ENCODE measurements around the gene DUSP18. TPM values are rescaled to one million over a fixed set of nuclear protein-coding genes. Genes with fewer than 3 reads are reported as not detected.
A peak's percentile ranks its signal among the peaks of the same experiment; 100 is the strongest.
"Not testable (repeated sequence)": the region's sequence is repeated elsewhere in the genome, so short reads cannot be mapped to it uniquely, and the experiment has no call there.

Gene DUSP18
- polyA plus RNA-seq, 3 donors: 13.2 to 34.5 (median 18.9) TPM

DNA sequence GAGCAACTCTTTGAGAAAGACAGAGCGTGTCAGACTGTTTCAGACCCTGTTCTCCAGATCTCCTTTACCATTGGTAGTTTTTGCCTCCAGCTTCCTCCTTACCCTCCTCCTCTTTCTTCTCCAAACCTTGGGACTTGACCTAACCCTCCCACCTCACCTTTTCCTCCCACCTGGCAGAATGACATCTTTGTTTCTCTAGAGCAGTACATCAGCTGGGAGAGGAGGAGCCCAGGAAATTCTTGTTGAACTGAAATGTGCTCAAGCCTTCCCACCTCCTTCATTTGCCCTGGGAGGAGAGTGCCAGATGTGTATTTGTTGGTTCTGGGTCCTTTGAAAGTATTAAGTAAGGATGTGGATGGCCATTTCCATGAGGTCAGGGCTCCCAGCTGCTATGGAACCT is 44.4 kb upstream of the DUSP18 start:
- H3K9me3 ChIP-seq (replicated peaks in 1 of 2; ENCODE audit: control insufficient read depth in 1 of 2, insufficient read depth in 1 of 2, low read length in 2 of 2): no peaks in the 10 kb centered on the region
- intact Hi-C loops (cut with micrococcal nuclease): no loop called here

DNA sequence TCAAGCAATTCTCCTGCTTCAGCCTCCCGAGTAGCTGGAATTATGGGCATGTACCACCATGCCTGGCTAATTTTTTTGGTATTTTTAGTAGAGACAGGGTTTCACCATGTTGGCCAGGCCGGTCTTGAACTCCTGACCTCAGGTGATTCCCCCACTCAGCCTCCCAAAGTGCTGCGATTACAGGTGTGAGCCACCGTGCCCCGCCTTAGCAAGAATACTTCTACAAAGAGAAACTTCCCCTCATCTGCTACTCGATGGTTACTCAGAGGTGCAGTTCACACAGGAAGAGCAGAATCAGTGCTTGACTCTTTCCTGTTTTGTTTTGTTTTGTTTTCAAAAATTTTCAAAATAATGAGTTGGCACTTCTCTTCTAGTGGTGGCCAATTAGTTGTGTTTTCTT is 42.3 kb upstream of the DUSP18 start:
- H3K27me3 Mint-ChIP-seq (ENCODE audit: low read depth in 3 of 3); H3K36me3 Mint-ChIP-seq; H3K4me3 ChIP-seq (replicated peaks in 1 of 3; ENCODE audit: low read depth in 2 of 3, low read length in 3 of 3); H3K9me3 ChIP-seq (replicated peaks in 1 of 2; ENCODE audit: control insufficient read depth in 1 of 2, insufficient read depth in 1 of 2, low read length in 2 of 2); intact Hi-C loops (cut with micrococcal nuclease); H3K9ac ChIP-seq (ENCODE audit: insufficient read depth, low read length, poor library complexity, severe bottlenecking); H3K79me2 ChIP-seq (ENCODE audit: insufficient read depth, low read length); H3K4me1 ChIP-seq (ENCODE audit: control insufficient read depth in 1 of 2, insufficient read depth in 2 of 2, low read length in 2 of 2); H3K4me3 Mint-ChIP-seq; H3K27me3 ChIP-seq (ENCODE audit: control insufficient read depth in 2 of 2, insufficient read depth in 2 of 2, low read length in 2 of 2); H4K20me1 ChIP-seq (ENCODE audit: insufficient read depth, low read length); H3K4me1 Mint-ChIP-seq; H3K9me3 Mint-ChIP-seq; H2AFZ ChIP-seq (ENCODE audit: insufficient read depth, low read depth, low read length, poor library complexity, severe bottlenecking); H3K27ac ChIP-seq (ENCODE audit: low read depth in 1 of 2, low read length in 2 of 2); H3K27ac Mint-ChIP-seq; H3K36me3 ChIP-seq (replicated peaks in 1 of 2; ENCODE audit: control insufficient read depth in 1 of 2, insufficient read depth in 2 of 2, low read length in 2 of 2); H3K4me2 ChIP-seq (replicated peaks; ENCODE audit: extremely low read depth, low read length, poor library complexity, severe bottlenecking): not testable (repeated sequence)
- WGBS (ENCODE audit: insufficient coverage): 100% methylated on average over 1 of the region's 6 CpGs
- DNase-seq: peak in 1 of 3 donors; percentile 45

More for the DNA sequence above, 44.4 kb upstream of the DUSP18 start:
- H3K4me3 ChIP-seq (replicated peaks in 1 of 3; ENCODE audit: low read depth in 2 of 3, low read length in 3 of 3): no peak overlapping the region
- Mint-ChIP-seq H3K4me1 (no peaks in the 10 kb centered on the region), H3K27me3 (ENCODE audit: low read depth in 3 of 3) (peaks cover 2 to 9% (median 4%) of the 10 kb centered on the region in 3 donors), H3K9me3 (no peaks in the 10 kb centered on the region), H3K36me3 (no peaks in the 10 kb centered on the region), H3K27ac (no peak overlapping the region), H3K4me3 (no peak overlapping the region)
- no peak overlapping the region for H3K27ac ChIP-seq (ENCODE audit: low read depth in 1 of 2, low read length in 2 of 2)
- TF ChIP-seq, protein P1, sequence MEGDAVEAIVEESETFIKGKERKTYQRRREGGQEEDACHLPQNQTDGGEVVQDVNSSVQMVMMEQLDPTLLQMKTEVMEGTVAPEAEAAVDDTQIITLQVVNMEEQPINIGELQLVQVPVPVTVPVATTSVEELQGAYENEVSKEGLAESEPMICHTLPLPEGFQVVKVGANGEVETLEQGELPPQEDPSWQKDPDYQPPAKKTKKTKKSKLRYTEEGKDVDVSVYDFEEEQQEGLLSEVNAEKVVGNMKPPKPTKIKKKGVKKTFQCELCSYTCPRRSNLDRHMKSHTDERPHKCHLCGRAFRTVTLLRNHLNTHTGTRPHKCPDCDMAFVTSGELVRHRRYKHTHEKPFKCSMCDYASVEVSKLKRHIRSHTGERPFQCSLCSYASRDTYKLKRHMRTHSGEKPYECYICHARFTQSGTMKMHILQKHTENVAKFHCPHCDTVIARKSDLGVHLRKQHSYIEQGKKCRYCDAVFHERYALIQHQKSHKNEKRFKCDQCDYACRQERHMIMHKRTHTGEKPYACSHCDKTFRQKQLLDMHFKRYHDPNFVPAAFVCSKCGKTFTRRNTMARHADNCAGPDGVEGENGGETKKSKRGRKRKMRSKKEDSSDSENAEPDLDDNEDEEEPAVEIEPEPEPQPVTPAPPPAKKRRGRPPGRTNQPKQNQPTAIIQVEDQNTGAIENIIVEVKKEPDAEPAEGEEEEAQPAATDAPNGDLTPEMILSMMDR (IDR thresholded peaks at IDR 0.05): no peak
- no peak overlapping the region for H3K4me2 ChIP-seq (replicated peaks; ENCODE audit: extremely low read depth, low read length, poor library complexity, severe bottlenecking)
- H3K4me1 ChIP-seq (ENCODE audit: control insufficient read depth in 1 of 2, insufficient read depth in 2 of 2, low read length in 2 of 2): no peaks in the 10 kb centered on the region
- DNase-seq: no peak
- H3K36me3 ChIP-seq (replicated peaks in 1 of 2; ENCODE audit: control insufficient read depth in 1 of 2, insufficient read depth in 2 of 2, low read length in 2 of 2): no peaks in the 10 kb centered on the region
- H3K9ac ChIP-seq (ENCODE audit: insufficient read depth, low read length, poor library complexity, severe bottlenecking): no peak overlapping the region
- no peaks in the 10 kb centered on the region for H3K27me3 ChIP-seq (ENCODE audit: control insufficient read depth in 2 of 2, insufficient read depth in 2 of 2, low read length in 2 of 2)
- H3K79me2 ChIP-seq (ENCODE audit: insufficient read depth, low read length): no peaks in the 10 kb centered on the region
- WGBS (ENCODE audit: insufficient coverage): no CpG with 5 or more reads among the region's 1 CpG
- H2AFZ ChIP-seq (ENCODE audit: insufficient read depth, low read depth, low read length, poor library complexity, severe bottlenecking): no peak overlapping the region
- H4K20me1 ChIP-seq (ENCODE audit: insufficient read depth, low read length): no peaks in the 10 kb centered on the region
